Measurements from ENCODE around the gene CIT.
A peak's percentile ranks its signal among the peaks of the same experiment; 100 is the strongest.

CIT gene

GRCh38 chr12:119672194-119672593 lies 204.9 kb downstream of the CIT start:
- Histone ChIP-seq H3K4me3 (replicated peaks; ENCODE audit: low read depth, low read length) (no peak overlapping the region), H3K36me3 (ENCODE audit: control insufficient read depth, insufficient read depth, low read length) (peaks cover 28% of the 10 kb centered on the region), H3K27me3 (replicated peaks; ENCODE audit: control insufficient read depth, insufficient read depth, low read length) (no peaks in the 10 kb centered on the region)
- DNase-seq (ENCODE audit: extremely low read depth, insufficient read length), result no peak
- no peak for TF ChIP-seq CTCF (IDR thresholded peaks at IDR 0.05; ENCODE audit: insufficient read depth, low read length, poor library complexity, severe bottlenecking)

GRCh38 chr12:119671070-119671469 lies 206.1 kb downstream of the CIT start:
- no peak for TF ChIP-seq CTCF (IDR thresholded peaks at IDR 0.05; ENCODE audit: insufficient read depth, low read length, poor library complexity, severe bottlenecking)
- peaks cover 19% of the 10 kb centered on the region for H3K36me3 ChIP-seq (ENCODE audit: control insufficient read depth, insufficient read depth, low read length)
- no peaks in the 10 kb centered on the region for H3K27me3 ChIP-seq (replicated peaks; ENCODE audit: control insufficient read depth, insufficient read depth, low read length)
- peak overlapping the region; percentile 61; the same call in 1 of the 2 replicates for H3K4me3 ChIP-seq (replicated peaks; ENCODE audit: low read depth, low read length)
- no peak for DNase-seq (ENCODE audit: extremely low read depth, insufficient read length)

- DNase-seq (ENCODE audit: extremely low read depth, insufficient read length), result no peak
- Histone ChIP-seq H3K36me3 (ENCODE audit: control insufficient read depth, insufficient read depth, low read length) (peaks cover 15% of the 10 kb centered on the region), H3K4me3 (replicated peaks; ENCODE audit: low read depth, low read length) (peak overlapping the region; percentile 61), H3K27me3 (replicated peaks; ENCODE audit: control insufficient read depth, insufficient read depth, low read length) (no peaks in the 10 kb centered on the region)
- no peak for TF ChIP-seq CTCF (IDR thresholded peaks at IDR 0.05; ENCODE audit: insufficient read depth, low read length, poor library complexity, severe bottlenecking)
Measured at GRCh38 chr12:119669744-119670472, 207.2 kb downstream of the CIT start.

- DNase-seq (ENCODE audit: extremely low read depth, insufficient read length), result no peak
- Histone ChIP-seq H3K36me3 (ENCODE audit: control insufficient read depth, insufficient read depth, low read length) (peaks cover 3% of the 10 kb centered on the region), H3K4me3 (replicated peaks; ENCODE audit: low read depth, low read length) (peak overlapping the region; percentile 97), H3K27me3 (replicated peaks; ENCODE audit: control insufficient read depth, insufficient read depth, low read length) (no peaks in the 10 kb centered on the region)
- no peak for TF ChIP-seq CTCF (IDR thresholded peaks at IDR 0.05; ENCODE audit: insufficient read depth, low read length, poor library complexity, severe bottlenecking)
Measured at GRCh38 chr12:119668324-119668841, 208.7 kb downstream of the CIT start.

GRCh38 chr12:119667577-119668323 lies 209.4 kb downstream of the CIT start, which contains the start of gene PRKAB1:
PRKAB1 (plus strand) TSS chr12:119668133; CDS start chr12:119668245, 112 bp downstream.
- Histone ChIP-seq H3K27me3 (replicated peaks; ENCODE audit: control insufficient read depth, insufficient read depth, low read length) (no peaks in the 10 kb centered on the region), H3K4me3 (replicated peaks; ENCODE audit: low read depth, low read length) (peak within 1 kb of the TSS; percentile 97), H3K36me3 (ENCODE audit: control insufficient read depth, insufficient read depth, low read length) (peaks cover 2% of the 10 kb centered on the region)
- peak; percentile 72 for TF ChIP-seq CTCF (IDR thresholded peaks at IDR 0.05; ENCODE audit: insufficient read depth, low read length, poor library complexity, severe bottlenecking)
- DNase-seq (ENCODE audit: extremely low read depth, insufficient read length), result peak; percentile 98

Data from GM06990 (cell line).